GM12878 (cell line): ENCODE data around the gene ABHD8. TPM values are rescaled to one million over a fixed set of nuclear protein-coding genes. Genes with fewer than 3 reads are reported as not detected.
A peak's percentile ranks its signal among the peaks of the same experiment; 100 is the strongest.

Source experiments
- ATF7 ChIP-seq: fragments of 450-650 bp; IDR thresholded peaks from 2 replicates; pipeline ENCODE4 v1.6.1; 2016; ENCODE audit warnings: low read depth, mild to moderate bottlenecking
- BCL11A ChIP-seq: IDR thresholded peaks from 2 replicates; pipeline ENCODE4 v1.6.1; 2011; ENCODE audit warnings: low read depth, low read length
- BCLAF1 ChIP-seq: fragments of 450-650 bp; IDR thresholded peaks from 2 replicates; pipeline ENCODE4 v1.6.1; 2017; ENCODE audit warnings: antibody characterized with exemption, mild to moderate bottlenecking, moderate library complexity
- CBX5 ChIP-seq: sonication (generic); IDR thresholded peaks from 2 replicates; pipeline ENCODE4 v1.6.1; 2016; ENCODE audit warnings: low read depth, moderate library complexity, mild to moderate bottlenecking, inconsistent platforms
- CEBPZ ChIP-seq: fragments of 150-350 bp; IDR thresholded peaks from 2 replicates; pipeline ENCODE4 v1.6.1; 2016; ENCODE audit warnings: low read depth, low read length
- CUX1 ChIP-seq: IDR thresholded peaks from 2 replicates; pipeline ENCODE4 v1.6.1; 2012; ENCODE audit warnings: improper control_type of control experiment, low read depth, low read length; ENCODE audit not compliant: insufficient replicate concordance
- IRF3 ChIP-seq: fragments of 450-650 bp; IDR thresholded peaks from 2 replicates; pipeline ENCODE4 v1.6.1; 2014; ENCODE audit warnings: mild to moderate bottlenecking
- MLLT1 ChIP-seq: fragments of 450-650 bp; IDR thresholded peaks from 2 replicates; pipeline ENCODE4 v1.6.1; 2016; ENCODE audit warnings: mild to moderate bottlenecking
- MYC ChIP-seq: IDR thresholded peaks from 2 replicates; pipeline ENCODE4 v1.6.1; 2011; ENCODE audit warnings: mild to moderate bottlenecking, low read length, moderate library complexity, inconsistent platforms; ENCODE audit not compliant: insufficient read depth, insufficient replicate concordance, insufficient read length, severe bottlenecking
- SIN3A ChIP-seq: IDR thresholded peaks from 2 replicates; pipeline ENCODE4 v1.6.1; 2012; ENCODE audit warnings: low read depth, low read length, improper control_type of control experiment
- polyA plus RNA-seq, 11 experiments: library from polyadenylated mRNA; depleted of rRNA in 4 of 11; unstranded in 6 of 11; stranded (reverse) in 5 of 11; fragments of >200 nt; fragmentation: Nextera tagmentation in 4 of 11; fragmentation: Illumina TruSeq in 1 of 11; extraction: Ambion mirVana in 4 of 11; extraction: Trizol in 1 of 11; gene quantifications; 1 replicate in 1 of 11; 2 replicates in 10 of 11; pipeline versions ENCODE4 v1.2.1 to v1.2.3, GENCODE V29; 2011 to 2016; ENCODE audit warnings: inconsistent platforms in 2 of 11, missing spikeins in 2 of 11, low read depth in 1 of 11
- total RNA-seq, 4 experiments: library from RNA; depleted of rRNA in 3 of 4; stranded (reverse); fragments of >200 nt in 3 of 4; fragmentation: Illumina TruSeq in 1 of 4; extraction: Trizol in 1 of 4; gene quantifications; 2 replicates each; pipeline versions ENCODE4 v1.2.1 to v1.2.3, GENCODE V29; 2013 to 2021

Gene ABHD8
- total and polyA plus RNA-seq, 10 of the 15 experiments (the other 5 are each of a cell fraction or from before 2014, with no cell fraction given), result 0.03 to 12.5 (median 6.0) TPM

GRCh38 chr19:17336872-17337674, 33.8 kb upstream of the ABHD8 start, which contains the start of gene GTPBP3 (continued):
- no peak for TF ChIP-seq BCL11A
- TF ChIP-seq CEBPZ, result peak; percentile 56
- TF ChIP-seq MLLT1, result no peak
- TF ChIP-seq CBX5, result no peak
- TF ChIP-seq MYC, result peak; percentile 82
- TF ChIP-seq SIN3A, result peak; percentile 71; the same call in 1 of the 2 replicates
- TF ChIP-seq BCLAF1, result no peak
- TF ChIP-seq CUX1, result no peak
- peak; percentile 70 for TF ChIP-seq IRF3
- TF ChIP-seq ATF7, result peak; percentile 57
